Loucy (cell line): Measurements from ENCODE around the gene EEFSEC.

Experiments used
- H2AFZ ChIP-seq: fragments of 200-600 bp; sonication (generic); 2 replicates; pipeline ENCODE4 v1.6.0; 2016; ENCODE audit warnings: antibody characterized with exemption, mild to moderate bottlenecking, low read length, moderate library complexity
- H3F3A ChIP-seq: fragments of 200-600 bp; 2 replicates; pipeline ENCODE4 v1.6.0; 2016; ENCODE audit warnings: antibody characterized with exemption, low read depth, mild to moderate bottlenecking
- H3K27me3 ChIP-seq: fragments of 200-600 bp; sonication (generic); 2 replicates; pipeline ENCODE4 v1.6.1; 2014; ENCODE audit warnings: low read length, mild to moderate bottlenecking; ENCODE audit not compliant: insufficient read depth, poor library complexity, severe bottlenecking
- H3K36me3 ChIP-seq: fragments of 200-600 bp; sonication (generic); 2 replicates; pipeline ENCODE4 v1.6.1; 2016; ENCODE audit warnings: low read length; ENCODE audit not compliant: insufficient read depth
- H3K4me1 ChIP-seq: fragments of 200-600 bp; sonication (generic); 2 replicates; pipeline ENCODE4 v1.5.1; 2014; ENCODE audit warnings: low read length, mild to moderate bottlenecking; ENCODE audit not compliant: insufficient read depth, poor library complexity, severe bottlenecking
- H3K4me2 ChIP-seq: fragments of 200-600 bp; sonication (generic); 2 replicates; pipeline ENCODE4 v1.6.0; 2014; ENCODE audit warnings: antibody characterized with exemption, low read length, low read depth, mild to moderate bottlenecking; ENCODE audit not compliant: poor library complexity, severe bottlenecking
- H3K4me3 ChIP-seq: fragments of 200-600 bp; sonication (generic); 2 replicates; pipeline ENCODE4 v1.5.1; 2014; ENCODE audit warnings: low read length, mild to moderate bottlenecking, mixed read lengths; ENCODE audit not compliant: poor library complexity, severe bottlenecking
- H3K79me2 ChIP-seq: fragments of 200-600 bp; sonication (generic); 2 replicates; pipeline ENCODE4 v1.6.1; 2014; ENCODE audit warnings: low read length; ENCODE audit not compliant: insufficient read depth
- H3K9ac ChIP-seq: fragments of 200-600 bp; sonication (generic); 2 replicates; pipeline ENCODE4 v1.6.0; 2014; ENCODE audit warnings: mild to moderate bottlenecking, low read depth, low read length, moderate library complexity; ENCODE audit not compliant: poor library complexity, severe bottlenecking
- H3K9me2 ChIP-seq: fragments of 200-600 bp; sonication (generic); replicated peaks from 2 replicates; pipeline ENCODE4 v1.6.1; 2016; ENCODE audit warnings: low read depth, low read length, mixed read lengths
- H3K9me3 ChIP-seq: fragments of 200-600 bp; sonication (generic); 2 replicates; pipeline ENCODE4 v1.6.1; 2014; ENCODE audit warnings: mild to moderate bottlenecking, antibody characterized with exemption, low read length, low read depth; ENCODE audit not compliant: insufficient read depth
- H4K20me1 ChIP-seq: fragments of 200-600 bp; sonication (generic); 2 replicates; pipeline ENCODE4 v1.6.0; 2014; ENCODE audit warnings: antibody characterized with exemption, low read length, mild to moderate bottlenecking; ENCODE audit not compliant: insufficient read depth, poor library complexity, severe bottlenecking
- EZH2phosphoT487 ChIP-seq: fragments of 200-600 bp; IDR thresholded peaks from 2 replicates; pipeline ENCODE4 v1.6.1; 2018; ENCODE audit warnings: antibody characterized with exemption, mild to moderate bottlenecking, moderate library complexity, borderline replicate concordance
- TF ChIP-seq, protein P1 (sequence below): fragments of 200-600 bp; sonication (generic); conservative IDR thresholded peaks from 2 replicates; pipeline ENCODE4 v1.5.1; 2014; ENCODE audit warnings: mild to moderate bottlenecking, antibody characterized with exemption, low read length

EEFSEC gene

DNA sequence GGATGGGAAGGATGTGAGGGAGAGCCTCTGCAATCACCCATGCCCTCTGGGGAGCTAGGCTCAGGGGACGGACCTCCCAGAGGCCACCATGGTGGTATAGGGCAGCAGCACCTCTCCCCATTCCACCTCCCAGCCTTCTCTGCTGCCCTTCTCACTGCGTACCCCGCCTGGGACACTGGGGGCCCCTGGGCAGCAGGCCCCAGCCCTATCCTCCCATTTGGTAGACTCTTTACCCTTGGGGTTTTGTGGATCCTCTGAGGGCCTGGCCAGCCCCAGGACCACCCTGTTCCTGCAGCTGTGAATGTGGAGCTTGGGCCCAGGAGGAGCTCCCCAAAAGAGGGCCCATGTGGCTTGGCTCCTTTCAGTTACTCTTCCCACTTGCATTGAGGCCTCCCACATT, 181.5 kb downstream of the EEFSEC start:
- no peak for TF ChIP-seq EZH2phosphoT487
- Histone ChIP-seq H3K4me1 (no peaks in the 10 kb centered on the region), H3K9ac (no peak overlapping the region), H3K79me2 (no peaks in the 10 kb centered on the region), H2AFZ (no peak overlapping the region), H3K36me3 (no peaks in the 10 kb centered on the region; the same call in 1 of the 2 replicates), H3K27me3 (no peaks in the 10 kb centered on the region), H3K9me2 (no peaks in the 10 kb centered on the region), H4K20me1 (no peaks in the 10 kb centered on the region), H3K9me3 (no peaks in the 10 kb centered on the region), H3K4me3 (no peak overlapping the region), H3F3A (no peaks in the 10 kb centered on the region), H3K4me2 (no peak overlapping the region)

DNA sequence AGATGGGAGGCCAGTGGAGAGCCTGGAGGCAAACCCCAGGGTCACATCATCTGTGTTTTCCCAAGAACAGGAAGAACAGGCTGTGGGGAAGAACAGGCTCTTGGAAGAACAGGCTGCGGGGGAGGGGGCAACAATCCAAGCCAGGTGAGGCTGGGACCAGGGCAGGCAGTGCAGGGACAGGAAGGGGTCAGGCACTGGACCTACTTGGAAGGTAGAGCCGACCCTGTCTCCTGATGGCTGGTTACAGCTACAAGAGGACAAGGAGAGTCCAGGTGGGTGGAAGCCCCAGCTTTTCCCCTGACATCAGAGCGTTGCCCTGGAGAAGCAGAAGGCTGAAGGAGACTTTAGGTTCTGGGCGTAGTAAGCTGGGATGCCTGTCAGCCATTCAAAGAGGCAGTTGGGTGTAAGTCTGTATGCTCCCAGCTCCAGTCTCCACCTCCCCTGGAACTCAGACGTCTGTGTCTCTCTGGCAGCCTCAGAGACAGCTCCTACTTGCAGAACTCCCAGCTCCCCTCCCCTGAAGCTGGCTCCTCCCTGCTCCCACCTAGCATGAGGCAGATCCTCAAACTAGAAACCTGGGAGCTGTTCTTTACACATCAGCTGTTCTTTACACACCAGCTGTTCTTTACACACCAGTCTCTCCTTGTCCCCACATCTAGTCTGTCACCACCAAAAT, 182.5 kb downstream of the EEFSEC start:
- TF ChIP-seq, protein P1, sequence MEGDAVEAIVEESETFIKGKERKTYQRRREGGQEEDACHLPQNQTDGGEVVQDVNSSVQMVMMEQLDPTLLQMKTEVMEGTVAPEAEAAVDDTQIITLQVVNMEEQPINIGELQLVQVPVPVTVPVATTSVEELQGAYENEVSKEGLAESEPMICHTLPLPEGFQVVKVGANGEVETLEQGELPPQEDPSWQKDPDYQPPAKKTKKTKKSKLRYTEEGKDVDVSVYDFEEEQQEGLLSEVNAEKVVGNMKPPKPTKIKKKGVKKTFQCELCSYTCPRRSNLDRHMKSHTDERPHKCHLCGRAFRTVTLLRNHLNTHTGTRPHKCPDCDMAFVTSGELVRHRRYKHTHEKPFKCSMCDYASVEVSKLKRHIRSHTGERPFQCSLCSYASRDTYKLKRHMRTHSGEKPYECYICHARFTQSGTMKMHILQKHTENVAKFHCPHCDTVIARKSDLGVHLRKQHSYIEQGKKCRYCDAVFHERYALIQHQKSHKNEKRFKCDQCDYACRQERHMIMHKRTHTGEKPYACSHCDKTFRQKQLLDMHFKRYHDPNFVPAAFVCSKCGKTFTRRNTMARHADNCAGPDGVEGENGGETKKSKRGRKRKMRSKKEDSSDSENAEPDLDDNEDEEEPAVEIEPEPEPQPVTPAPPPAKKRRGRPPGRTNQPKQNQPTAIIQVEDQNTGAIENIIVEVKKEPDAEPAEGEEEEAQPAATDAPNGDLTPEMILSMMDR = no peak
- no peak for TF ChIP-seq EZH2phosphoT487

DNA sequence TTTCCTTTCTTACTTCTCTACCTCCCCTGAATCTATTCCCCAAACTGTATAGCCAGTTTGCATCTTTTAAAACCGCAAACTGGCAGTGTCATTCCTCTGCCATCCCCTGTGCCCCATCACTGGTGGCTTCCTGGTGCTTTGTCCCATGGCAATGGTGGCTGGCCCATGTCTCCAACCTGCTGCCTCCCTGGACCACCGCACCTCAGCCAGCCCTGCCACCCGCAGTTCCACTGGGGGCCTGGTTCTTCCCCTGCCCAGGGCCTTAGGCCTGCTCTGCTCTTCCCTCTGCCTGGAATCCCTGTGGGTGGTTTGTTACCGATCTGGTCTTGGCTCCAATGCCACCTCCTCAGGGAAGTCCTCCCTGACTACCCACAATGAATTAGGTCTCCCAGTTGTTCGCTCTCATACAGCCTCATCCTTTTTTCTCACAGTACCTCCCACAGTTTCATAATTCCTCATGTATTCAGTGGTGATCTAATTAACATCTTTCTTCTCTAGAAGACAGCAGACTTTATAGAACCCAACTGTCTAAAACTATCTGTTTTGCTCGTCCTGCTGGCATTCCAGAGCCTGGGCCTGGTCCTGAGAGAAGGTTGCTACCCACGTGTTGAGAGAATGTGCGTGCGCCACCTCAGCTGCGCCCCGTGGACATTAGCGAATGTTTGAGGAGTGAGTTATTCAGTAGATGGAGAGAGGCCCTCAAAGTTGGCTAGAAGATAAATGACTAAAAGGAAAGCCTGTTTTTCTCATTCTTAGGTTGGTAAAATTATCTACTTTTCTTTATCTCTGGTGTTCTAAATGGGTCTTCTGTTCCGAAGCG, 183.3 kb downstream of the EEFSEC start:
- no peak overlapping the region for H3K4me2 ChIP-seq
- no peaks in the 10 kb centered on the region for H3K79me2 ChIP-seq
- no peaks in the 10 kb centered on the region for H3K27me3 ChIP-seq
- peaks cover 4% of the 10 kb centered on the region; the same call in 1 of the 2 replicates for H3K36me3 ChIP-seq
- H4K20me1 ChIP-seq = no peaks in the 10 kb centered on the region
- no peaks in the 10 kb centered on the region for H3K9me2 ChIP-seq
- H3K4me1 ChIP-seq = no peaks in the 10 kb centered on the region
- no peak overlapping the region for H3K9ac ChIP-seq
- H2AFZ ChIP-seq = no peak overlapping the region
- TF ChIP-seq EZH2phosphoT487 = no peak
- TF ChIP-seq, protein P1 = no peak
- H3K4me3 ChIP-seq = no peak overlapping the region
- H3K9me3 ChIP-seq = no peaks in the 10 kb centered on the region
- no peaks in the 10 kb centered on the region for H3F3A ChIP-seq

More for the DNA sequence above, 182.5 kb downstream of the EEFSEC start:
- H3K4me2 ChIP-seq = no peak overlapping the region
- no peaks in the 10 kb centered on the region for H4K20me1 ChIP-seq
- no peaks in the 10 kb centered on the region for H3K9me2 ChIP-seq
- no peaks in the 10 kb centered on the region for H3K79me2 ChIP-seq
- no peak overlapping the region for H3K4me3 ChIP-seq
- H3K4me1 ChIP-seq = no peaks in the 10 kb centered on the region
- no peaks in the 10 kb centered on the region for H3F3A ChIP-seq
- H3K9ac ChIP-seq = no peak overlapping the region
- H2AFZ ChIP-seq = no peak overlapping the region
- H3K36me3 ChIP-seq = no peaks in the 10 kb centered on the region; the same call in 1 of the 2 replicates
- H3K27me3 ChIP-seq = no peaks in the 10 kb centered on the region
- no peaks in the 10 kb centered on the region for H3K9me3 ChIP-seq
